T-helper 2 cell (primary cell): ENCODE data around the gene AHRR.
A peak's percentile ranks its signal among the peaks of the same experiment; 100 is the strongest.
"Not testable (repeated sequence)": the region's sequence is repeated elsewhere in the genome, so short reads cannot be mapped to it uniquely, and the experiment has no call there.

Experiments used
- DNase-seq, 5 experiments: peaks; one replicate each; pipeline versions ENCODE4 v3.0.0 to v3.0.0-alpha.2; 2012 to 2022

AHRR gene

GRCh38 chr5:368183-369084 lies 46.9 kb downstream of the AHRR start:
- DNase-seq = peak in 1 of 5 experiments; percentile 59

- DNase-seq = peak in 1 of 5 experiments; percentile 73
Measured at GRCh38 chr5:369151-369868, 47.8 kb downstream of the AHRR start.

- not testable (repeated sequence) for DNase-seq
Measured at GRCh38 chr5:369869-370236, 48.3 kb downstream of the AHRR start.

GRCh38 chr5:370311-370958 lies 48.9 kb downstream of the AHRR start:
- DNase-seq = no peak

- DNase-seq = no peak
Measured at GRCh38 chr5:370959-371810, 49.7 kb downstream of the AHRR start.

GRCh38 chr5:371811-372555 lies 50.5 kb downstream of the AHRR start:
- peak in 1 of 5 experiments; percentile 65 for DNase-seq

- DNase-seq = no peak
Measured at GRCh38 chr5:372556-372995, 51.1 kb downstream of the AHRR start.

- peak in 1 of 5 experiments; percentile 49 for DNase-seq
Measured at GRCh38 chr5:372996-373709, 51.6 kb downstream of the AHRR start.

- DNase-seq = peak in 4 of 5 experiments; percentile 6 to 96 (median 58)
Measured at GRCh38 chr5:373710-374602, 52.4 kb downstream of the AHRR start.

GRCh38 chr5:374631-375335 lies 53.3 kb downstream of the AHRR start:
- no peak for DNase-seq

GRCh38 chr5:375336-375920 lies 53.9 kb downstream of the AHRR start:
- DNase-seq = no peak

GRCh38 chr5:375921-376798 lies 54.6 kb downstream of the AHRR start:
- no peak for DNase-seq

GRCh38 chr5:376799-377325 lies 55.3 kb downstream of the AHRR start:
- DNase-seq = no peak

- DNase-seq = no peak
Measured at GRCh38 chr5:377326-377981, 55.9 kb downstream of the AHRR start.

- peak in 1 of 5 experiments; percentile 89 for DNase-seq
Measured at GRCh38 chr5:378301-378891, 56.9 kb downstream of the AHRR start.
